HL-60/S4 treated with phorbol 12-myristate 13-acetate at 8.2 ng/mL for 4 days and 3 days (cell line): ENCODE data around the gene PTPRN2.

Source experiments
- in situ Hi-C: fragments of 300-500 bp; cut with MboI; formaldehyde crosslinking; loops from 2 replicates; pipeline ENCODE4 v1.15.0; 2022; ENCODE audit warnings: low sequenced_read_pairs

The PTPRN2 gene

DNA sequence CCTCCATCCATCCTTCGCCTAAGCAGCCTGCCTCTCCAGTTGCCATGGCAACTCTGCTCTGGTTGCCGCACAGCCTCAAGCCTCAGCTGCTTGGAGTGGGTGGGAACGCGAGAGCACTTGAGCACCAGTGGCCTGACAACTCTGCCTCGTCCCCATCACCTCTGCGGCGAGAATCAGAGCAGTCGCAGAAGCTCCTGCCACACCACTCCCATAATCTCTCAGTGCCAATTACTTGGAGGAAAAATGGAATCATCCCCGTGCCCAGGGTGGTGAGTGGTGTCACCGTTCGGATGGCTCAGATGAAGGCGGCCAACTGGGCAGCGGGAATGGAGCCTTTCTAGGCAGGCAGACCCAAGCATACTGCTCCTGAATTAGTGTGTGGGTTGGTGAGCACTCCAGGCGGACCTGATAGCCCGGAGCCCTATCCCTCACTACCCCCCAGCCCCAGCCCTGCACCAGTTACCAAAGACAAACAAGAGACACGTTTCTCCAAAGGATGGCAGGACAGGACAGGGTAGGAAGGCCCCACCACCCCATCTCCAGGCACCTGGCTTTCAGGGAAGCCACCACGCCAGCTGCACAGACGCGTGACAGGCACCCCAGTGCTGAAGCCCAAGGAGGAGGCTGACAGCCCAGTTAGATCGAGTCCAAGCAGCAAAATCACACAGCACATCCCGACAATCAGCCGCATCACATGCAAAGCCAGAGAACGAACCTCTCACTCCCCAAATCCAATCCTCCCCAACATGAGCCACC, 335.4 kb downstream of the PTPRN2 start:
- in situ Hi-C loops: no loop called here

GRCh38 chr7:158251061-158251965, 336.3 kb downstream of the PTPRN2 start:
- in situ Hi-C loops: no loop called here

- in situ Hi-C loops: no loop called here
Observed at GRCh38 chr7:158249692-158250091, 337.9 kb downstream of the PTPRN2 start.

DNA sequence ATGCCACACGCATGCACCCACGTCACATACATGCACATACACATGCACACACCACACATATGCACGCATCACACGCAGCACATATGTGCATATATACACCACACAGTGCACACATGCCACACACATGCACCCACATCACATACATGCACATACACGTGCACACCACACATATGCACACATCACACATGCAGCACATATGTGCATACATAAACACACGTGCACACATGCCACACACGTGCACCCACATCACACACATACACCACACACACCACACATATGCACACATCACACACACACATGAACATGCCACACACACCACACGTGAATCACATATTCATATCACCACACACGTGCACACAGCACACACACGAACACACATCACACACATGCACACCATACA, 338.8 kb downstream of the PTPRN2 start:
- in situ Hi-C loops: no loop called here

DNA sequence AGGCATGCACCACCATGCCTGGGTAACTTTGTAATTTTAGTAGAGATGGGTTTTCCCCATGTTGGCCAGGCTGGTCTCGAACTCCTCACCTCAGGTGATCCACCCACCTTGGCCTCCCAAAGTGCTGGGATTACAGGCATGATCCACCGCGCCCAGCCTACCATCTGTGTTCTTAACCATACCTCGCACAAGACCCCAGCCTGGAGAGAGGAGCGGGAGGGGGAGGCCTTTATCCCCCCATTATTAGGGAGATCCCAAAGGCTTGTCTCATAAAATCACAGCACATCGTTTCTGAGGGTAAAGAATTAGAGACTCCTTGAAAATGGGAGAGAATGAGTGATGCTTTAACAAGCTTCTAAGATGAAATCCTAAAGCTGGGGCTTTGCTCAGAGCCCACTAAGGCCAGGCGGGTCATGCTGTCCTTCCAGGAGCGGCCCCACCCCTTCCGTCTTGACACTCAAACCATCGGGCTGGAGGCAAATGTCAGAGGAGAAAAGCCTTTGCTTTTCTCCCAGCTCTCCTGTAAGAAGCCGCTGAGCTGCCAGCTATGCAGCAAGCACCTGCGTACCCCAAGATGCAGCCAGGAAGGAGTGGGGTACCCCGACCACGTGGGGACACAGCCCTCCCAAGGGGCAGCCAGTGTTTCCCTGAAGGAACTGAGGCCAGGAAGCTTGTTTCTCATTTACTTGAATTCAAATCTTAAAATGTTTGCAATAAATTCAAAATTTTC, 339.7 kb downstream of the PTPRN2 start:
- in situ Hi-C loops: no loop called here

- in situ Hi-C loops: no loop called here
Observed at GRCh38 chr7:158246960-158247673, 340.5 kb downstream of the PTPRN2 start.

DNA sequence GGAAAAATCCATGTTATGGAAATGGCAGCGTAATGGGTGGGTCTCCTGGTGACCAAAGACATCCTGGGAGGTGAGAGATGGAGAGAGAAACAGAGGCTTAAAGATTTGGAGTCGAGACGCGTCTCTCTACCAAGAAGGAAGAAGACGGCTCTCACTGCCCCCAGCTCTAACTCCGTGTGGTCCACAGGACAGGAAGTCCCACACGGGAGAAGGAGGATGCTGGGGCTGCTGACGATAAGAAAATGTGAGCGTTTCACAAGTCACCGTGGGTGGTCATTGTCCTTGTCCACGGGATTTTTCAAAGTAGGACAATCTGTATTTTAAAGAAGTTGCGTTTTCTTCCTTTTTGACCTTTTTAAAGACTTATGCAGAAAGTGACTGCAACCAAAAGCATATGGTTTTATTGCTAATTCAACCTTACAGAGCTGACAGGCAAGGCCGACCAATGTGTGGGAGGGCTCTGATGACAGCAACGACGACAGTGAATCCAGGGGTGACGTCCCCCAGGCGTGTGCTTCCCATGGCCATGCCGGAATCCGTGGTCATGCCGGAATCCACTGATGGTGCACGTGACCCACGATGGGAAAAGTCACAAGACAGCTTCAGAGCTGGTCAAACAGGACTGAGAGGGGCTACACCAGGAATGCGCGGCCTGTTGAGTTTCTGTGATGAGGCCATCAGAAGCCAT, 341.2 kb downstream of the PTPRN2 start:
- in situ Hi-C loops: no loop called here

- in situ Hi-C loops: no loop called here
Observed at GRCh38 chr7:158245724-158246041, 341.9 kb downstream of the PTPRN2 start.

DNA sequence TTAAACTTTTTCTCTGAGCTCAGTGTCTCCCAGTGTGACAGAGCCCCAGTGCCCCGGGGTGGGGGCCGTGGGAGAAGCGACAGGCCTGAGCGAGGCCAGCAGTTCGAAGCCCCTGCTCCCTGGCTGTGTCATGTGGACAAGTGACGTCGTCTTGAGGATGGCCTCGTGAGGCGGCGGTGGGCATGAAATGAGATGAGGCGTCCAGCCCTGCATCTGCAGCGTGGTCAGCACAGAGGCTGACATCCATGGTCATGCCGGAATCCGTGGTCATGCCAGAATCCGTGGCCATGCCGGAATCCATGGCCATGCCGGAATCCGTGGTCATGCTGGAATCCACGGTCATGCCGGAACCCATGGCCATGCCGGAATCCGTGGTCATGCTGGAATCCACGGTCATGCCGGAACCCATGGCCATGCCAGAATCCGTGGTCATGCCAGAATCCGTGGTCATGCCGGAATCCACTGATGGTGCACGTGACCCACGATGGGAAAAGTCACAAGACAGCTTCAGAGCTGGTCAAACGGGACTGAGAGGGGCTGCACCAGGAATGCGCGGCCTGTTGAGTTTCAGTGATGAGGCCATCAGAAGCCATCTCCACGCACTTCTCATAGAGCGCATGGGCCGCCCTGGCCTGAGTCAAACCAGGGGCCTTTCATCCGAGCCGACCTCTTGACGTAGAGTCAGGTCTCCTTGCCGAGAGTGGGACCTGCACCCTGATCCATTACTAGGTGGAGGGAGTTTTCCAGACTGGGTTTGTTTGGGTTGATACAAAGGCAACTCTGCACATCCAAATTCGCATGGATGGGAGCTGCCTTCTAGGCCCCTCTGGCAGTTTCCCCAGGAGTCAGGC, 342.5 kb downstream of the PTPRN2 start:
- in situ Hi-C loops: no loop called here

- in situ Hi-C loops: no loop called here
Observed at GRCh38 chr7:158244430-158244829, 343.2 kb downstream of the PTPRN2 start.

DNA sequence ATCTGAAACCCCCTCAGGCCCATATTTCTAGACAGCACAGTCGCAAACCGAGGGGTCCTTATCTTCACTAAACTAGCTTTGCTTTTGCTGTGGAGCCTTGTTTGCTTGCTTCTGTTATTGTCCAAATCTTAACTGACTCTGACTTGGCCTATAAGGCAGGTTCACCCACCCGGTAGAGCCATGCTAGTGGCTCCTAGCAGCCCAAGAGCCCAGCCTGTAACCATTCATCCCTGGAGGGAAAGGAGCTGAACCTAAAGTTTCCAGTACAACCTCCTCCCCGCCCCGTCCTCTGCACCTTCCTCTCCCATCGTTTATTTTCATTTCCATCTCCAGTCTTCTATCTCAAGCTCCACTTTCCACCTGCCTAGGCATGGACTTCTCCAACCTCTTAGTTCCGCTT, 345.7 kb downstream of the PTPRN2 start:
- in situ Hi-C loops: no loop called here

DNA sequence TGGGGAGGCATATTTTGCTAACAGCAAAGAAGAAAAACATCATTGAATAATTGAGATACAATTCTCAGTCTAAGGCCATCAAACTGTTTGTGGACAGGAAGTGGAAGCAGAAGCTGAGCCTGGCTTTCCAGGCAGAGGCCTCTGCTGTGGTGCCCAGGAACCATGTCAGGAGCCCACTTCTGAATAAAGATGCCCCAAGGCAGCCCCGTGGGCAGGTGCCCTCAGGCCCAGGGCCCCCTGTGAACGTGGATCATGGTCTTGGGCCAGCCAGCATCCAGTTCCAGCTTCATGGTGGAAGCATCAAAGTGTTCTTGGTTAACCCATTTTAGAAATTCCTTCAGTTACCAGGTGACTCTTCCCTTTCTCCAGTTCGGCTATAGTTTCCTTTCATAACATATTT, 346.8 kb downstream of the PTPRN2 start:
- in situ Hi-C loops: no loop called here

DNA sequence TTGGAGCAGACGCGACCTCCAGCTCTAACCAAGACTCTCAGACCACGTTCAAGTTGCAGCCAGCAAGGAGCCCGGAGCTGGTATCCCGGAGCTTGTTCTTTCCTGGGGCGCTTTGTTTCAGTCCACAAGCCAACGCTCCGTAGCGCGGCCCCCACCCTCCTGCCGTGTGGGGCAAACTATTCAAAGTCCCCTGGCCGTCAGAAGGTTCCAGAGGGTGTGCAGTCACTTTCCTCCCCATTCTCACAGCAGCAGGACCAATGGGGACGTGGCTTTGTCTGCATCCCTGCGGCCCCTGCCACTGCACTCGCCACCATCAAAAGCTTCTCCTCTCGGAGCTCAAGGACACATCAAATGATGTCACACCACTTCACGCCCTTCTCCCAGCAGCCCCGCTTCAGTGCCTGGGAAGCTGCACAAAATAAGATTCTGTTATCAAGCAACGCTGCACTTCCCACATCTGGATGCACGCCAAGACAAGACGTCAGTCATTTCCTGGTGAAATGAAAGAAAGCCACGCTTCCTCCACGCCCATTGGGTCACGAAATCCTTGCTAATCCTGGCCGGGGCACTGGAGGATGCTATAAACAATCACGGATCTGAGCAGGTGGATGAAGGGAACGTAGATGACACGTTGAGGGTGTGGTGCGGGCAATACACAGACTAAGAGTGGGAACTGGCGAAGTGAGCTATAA, 348.2 kb downstream of the PTPRN2 start:
- in situ Hi-C loops: no loop called here

- in situ Hi-C loops: no loop called here
Observed at GRCh38 chr7:158238616-158239289, 348.9 kb downstream of the PTPRN2 start.

- in situ Hi-C loops: no loop called here
Observed at GRCh38 chr7:158237672-158238335, 349.8 kb downstream of the PTPRN2 start.

DNA sequence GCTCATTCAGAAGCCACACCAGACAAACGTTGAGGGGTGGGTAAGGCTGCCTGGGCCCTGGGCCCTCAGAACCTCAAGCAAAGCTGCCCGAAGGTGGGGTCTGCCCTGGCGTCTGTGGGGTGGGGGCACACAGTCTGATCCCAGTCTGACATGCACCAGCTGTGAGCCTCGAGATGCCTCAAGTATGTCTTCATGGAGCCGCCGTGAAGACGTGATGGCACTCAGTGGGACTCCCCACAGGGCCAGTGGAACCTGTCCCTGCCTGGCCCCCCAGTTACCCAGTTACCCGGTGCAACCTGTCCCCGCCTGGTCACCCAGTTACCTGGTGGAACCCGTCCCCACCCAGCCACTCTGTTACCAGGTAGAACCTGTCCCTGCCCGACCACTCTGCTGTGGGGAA, 351.2 kb downstream of the PTPRN2 start:
- in situ Hi-C loops: no loop called here

DNA sequence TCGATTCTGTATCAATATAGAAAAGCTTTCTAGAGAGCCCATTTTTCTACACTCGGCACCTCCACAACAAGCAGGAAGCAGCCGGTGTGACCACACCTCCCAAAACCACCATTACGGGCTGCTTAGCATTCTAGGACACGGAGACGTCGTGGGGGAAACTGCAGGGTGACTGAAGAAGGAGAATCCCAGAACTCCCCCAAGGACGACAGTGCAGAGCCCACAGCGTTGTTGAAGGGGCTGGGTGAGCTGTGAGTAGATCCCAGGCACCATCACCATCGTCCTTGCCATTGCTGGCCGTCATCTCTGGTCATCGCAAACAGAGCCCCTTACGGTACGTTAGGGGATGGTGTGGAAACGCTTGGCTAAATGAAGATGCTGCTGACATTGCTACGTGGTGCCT, 351.8 kb downstream of the PTPRN2 start:
- in situ Hi-C loops: no loop called here

GRCh38 chr7:158229945-158230344, 357.7 kb downstream of the PTPRN2 start:
- in situ Hi-C loops: no loop called here
